Esophagus (tissue), 2 donors: ENCODE results near the gene HSD17B11. TPM values are rescaled to one million over a fixed set of nuclear protein-coding genes. Genes with fewer than 3 reads are reported as not detected.

ENCODE experiments used
- H3K27ac ChIP-seq, 2 donors: one replicate each; pipeline ENCODE4 v1.5.1; 2013; ENCODE audit warnings: low read depth in 2 of 2, mild to moderate bottlenecking in 2 of 2, inconsistent platforms in 1 of 2, low read length in 1 of 2, moderate library complexity in 1 of 2
- H3K27me3 ChIP-seq, 2 donors: one replicate each; pipeline ENCODE4 v1.6.1; 2013; ENCODE audit warnings: low read length in 2 of 2, control low read depth in 1 of 2, mild to moderate bottlenecking in 1 of 2; ENCODE audit not compliant: insufficient read depth in 2 of 2, control insufficient read depth in 1 of 2
- H3K36me3 ChIP-seq, 2 donors: one replicate each; pipeline ENCODE4 v1.6.1; 2013; ENCODE audit warnings: low read length in 1 of 2; ENCODE audit not compliant: control insufficient read depth in 2 of 2, insufficient read depth in 2 of 2
- H3K4me1 ChIP-seq, 2 donors: one replicate each; pipeline ENCODE4 v1.6.1; 2013; ENCODE audit warnings: low read length in 1 of 2; ENCODE audit not compliant: control insufficient read depth in 2 of 2, insufficient read depth in 2 of 2
- H3K4me3 ChIP-seq, 2 donors: one replicate each; pipeline ENCODE4 v1.5.1; 2013; ENCODE audit warnings: low read length in 2 of 2, mild to moderate bottlenecking in 2 of 2, low read depth in 1 of 2, moderate library complexity in 1 of 2
- H3K9me3 ChIP-seq, 2 donors: one replicate each; pipeline ENCODE4 v1.6.1; 2013; ENCODE audit warnings: mild to moderate bottlenecking in 2 of 2, low read depth in 1 of 2, low read length in 1 of 2, moderate library complexity in 1 of 2; ENCODE audit not compliant: control insufficient read depth in 2 of 2, insufficient read depth in 1 of 2
- WGBS, 2 donors: extraction: QIAGEN DNeasy Blood & Tissue Kit; methylation state at CpG; one replicate each; pipeline ENCODE4 v1.1.7; 2013; 5-methylcytosine and 5-hydroxymethylcytosine counted together
- polyA plus RNA-seq, 2 donors: library from polyadenylated mRNA; stranded (reverse); fragments of 200-250 nt; gene quantifications; one replicate each; pipeline ENCODE4 v1.2.3, GENCODE V29; 2013
- donor health status: healthy with polysubstance abuse.
- donor health status: Bipolar disorder and iron deficiency.

The HSD17B11 gene
- polyA plus RNA-seq, 2 donors = 6.6 to 9.9 TPM

GRCh38 chr4:87366521-87367162, 24.3 kb downstream of the HSD17B11 start:
- 76 to 86% methylated on average over 2 of the region's 2 CpGs for WGBS, 2 donors
- Histone ChIP-seq H3K9me3 (no peaks in the 10 kb centered on the region), H3K27me3 (no peaks in the 10 kb centered on the region), H3K4me3 (no peak overlapping the region), H3K36me3 (peaks cover 2 to 4% of the 10 kb centered on the region in 2 donors), H3K27ac (no peak overlapping the region), H3K4me1 (no peaks in the 10 kb centered on the region)

- no peak overlapping the region for H3K4me3 ChIP-seq
- H3K4me1 ChIP-seq = no peaks in the 10 kb centered on the region
- H3K27ac ChIP-seq = no peak overlapping the region
- peaks cover 0 to 2% of the 10 kb centered on the region in 2 donors for H3K36me3 ChIP-seq
- WGBS, 2 donors = 48 to 53% methylated on average over 1 of the region's 1 CpG
- no peaks in the 10 kb centered on the region for H3K27me3 ChIP-seq
- H3K9me3 ChIP-seq = no peaks in the 10 kb centered on the region
Measured at GRCh38 chr4:87365348-87365747, 25.6 kb downstream of the HSD17B11 start.

GRCh38 chr4:87363552-87363951, 27.4 kb downstream of the HSD17B11 start:
- 97 to 98% methylated on average over 2 of the region's 2 CpGs for WGBS, 2 donors
- no peaks in the 10 kb centered on the region for H3K27me3 ChIP-seq
- H3K27ac ChIP-seq = no peak overlapping the region
- H3K4me1 ChIP-seq = no peaks in the 10 kb centered on the region
- H3K4me3 ChIP-seq = no peak overlapping the region
- H3K36me3 ChIP-seq = peaks cover 0 to 2% of the 10 kb centered on the region in 2 donors
- H3K9me3 ChIP-seq = no peaks in the 10 kb centered on the region

GRCh38 chr4:87360338-87360935, 30.6 kb downstream of the HSD17B11 start:
- H3K36me3 ChIP-seq = peaks cover 0 to 2% of the 10 kb centered on the region in 2 donors
- H3K27ac ChIP-seq = no peak overlapping the region
- no peaks in the 10 kb centered on the region for H3K27me3 ChIP-seq
- H3K9me3 ChIP-seq = no peaks in the 10 kb centered on the region
- no peaks in the 10 kb centered on the region for H3K4me1 ChIP-seq
- no peak overlapping the region for H3K4me3 ChIP-seq
- WGBS, 2 donors = 73 to 77% methylated on average over 7 of the region's 7 CpGs

GRCh38 chr4:87359258-87359657, 31.7 kb downstream of the HSD17B11 start:
- Histone ChIP-seq H3K4me1 (no peaks in the 10 kb centered on the region), H3K27me3 (no peaks in the 10 kb centered on the region), H3K9me3 (no peaks in the 10 kb centered on the region), H3K4me3 (no peak overlapping the region), H3K27ac (no peak overlapping the region), H3K36me3 (peaks cover 0 to 2% of the 10 kb centered on the region in 2 donors)
- 96 to 97% methylated on average over 4 of the region's 4 CpGs for WGBS, 2 donors

- Histone ChIP-seq H3K9me3 (no peaks in the 10 kb centered on the region), H3K4me1 (no peaks in the 10 kb centered on the region), H3K4me3 (no peak overlapping the region), H3K27ac (no peak overlapping the region), H3K27me3 (no peaks in the 10 kb centered on the region), H3K36me3 (no peaks in the 10 kb centered on the region)
- WGBS, 2 donors = 71 to 72% methylated on average over 2 of the region's 2 CpGs
Measured at GRCh38 chr4:87356832-87357526, 34.0 kb downstream of the HSD17B11 start.

GRCh38 chr4:87354168-87355102, 36.6 kb downstream of the HSD17B11 start:
- H3K27ac ChIP-seq = no peak overlapping the region
- no peaks in the 10 kb centered on the region for H3K27me3 ChIP-seq
- H3K4me3 ChIP-seq = no peak overlapping the region
- no peaks in the 10 kb centered on the region for H3K9me3 ChIP-seq
- H3K36me3 ChIP-seq = no peaks in the 10 kb centered on the region
- 60 to 65% methylated on average over 7 of the region's 7 CpGs for WGBS, 2 donors
- H3K4me1 ChIP-seq = no peaks in the 10 kb centered on the region

GRCh38 chr4:87353592-87353991, 37.4 kb downstream of the HSD17B11 start:
- H3K9me3 ChIP-seq = no peaks in the 10 kb centered on the region
- H3K27me3 ChIP-seq = no peaks in the 10 kb centered on the region
- no peak overlapping the region for H3K4me3 ChIP-seq
- H3K36me3 ChIP-seq = no peaks in the 10 kb centered on the region
- WGBS, 2 donors = 30 to 41% methylated on average over 3 of the region's 3 CpGs
- no peak overlapping the region for H3K27ac ChIP-seq
- no peaks in the 10 kb centered on the region for H3K4me1 ChIP-seq

- Histone ChIP-seq H3K9me3 (no peaks in the 10 kb centered on the region), H3K36me3 (no peaks in the 10 kb centered on the region), H3K27ac (no peak overlapping the region), H3K4me1 (no peaks in the 10 kb centered on the region), H3K4me3 (no peak overlapping the region), H3K27me3 (no peaks in the 10 kb centered on the region)
Measured at GRCh38 chr4:87345139-87345538, 45.8 kb downstream of the HSD17B11 start.
